Measurements from ENCODE around the gene ABCE1.
"Not testable (repeated sequence)": the region's sequence is repeated elsewhere in the genome, so short reads cannot be mapped to it uniquely, and the experiment has no call there.

The ABCE1 gene

DNA sequence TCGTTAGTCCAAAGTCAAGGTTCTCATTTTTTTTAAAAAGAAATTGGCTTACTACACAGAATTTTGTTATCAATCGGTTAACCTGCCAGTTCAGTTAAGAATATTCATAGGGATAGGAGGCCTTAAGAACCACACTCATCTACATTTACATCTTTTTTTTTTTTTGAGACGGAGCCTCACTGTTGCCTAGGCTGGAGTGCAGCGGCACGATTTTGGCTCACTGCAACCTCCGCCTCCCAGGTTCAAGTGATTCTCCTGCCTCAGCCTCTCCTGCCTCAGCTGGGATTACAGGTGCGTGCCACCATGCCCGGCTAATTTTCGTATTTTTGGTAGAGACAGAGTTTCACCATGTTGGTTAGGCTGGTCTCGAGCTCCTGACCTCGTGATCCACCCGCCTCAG is 33.7 kb downstream of the ABCE1 start:
- H3K4me3 ChIP-seq (ENCODE audit: low read depth, low read length) = no peak overlapping the region
- no peak for TF ChIP-seq CTCF (IDR thresholded peaks at IDR 0.05; ENCODE audit: low read depth, low read length)

DNA sequence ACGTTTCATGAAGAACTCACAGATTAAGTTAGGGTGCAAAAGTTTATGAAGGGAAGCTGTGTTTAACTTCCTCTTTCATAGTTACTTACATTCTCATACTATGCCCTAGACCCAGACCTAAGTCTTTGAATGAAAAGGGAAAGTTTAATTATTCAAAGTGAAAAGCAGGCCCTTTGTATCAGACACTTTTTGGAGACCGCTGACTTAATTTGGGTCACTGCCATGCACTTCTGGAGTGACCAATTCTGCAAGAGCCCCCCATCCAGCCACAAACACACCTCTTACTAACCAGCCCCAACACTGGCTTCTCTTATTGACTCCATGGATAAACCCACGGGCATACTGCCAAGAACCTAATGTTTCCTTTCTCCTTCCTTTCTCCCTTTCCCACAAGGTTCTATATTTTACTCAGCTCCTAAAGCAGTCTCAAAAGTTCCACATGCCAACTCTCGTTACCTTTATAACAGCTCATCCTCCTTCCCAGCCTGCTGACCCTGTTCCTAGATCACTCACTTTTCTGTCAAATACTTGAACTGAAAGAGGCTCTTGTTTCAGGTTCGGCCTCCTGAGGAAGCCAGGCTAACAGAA is 34.5 kb downstream of the ABCE1 start:
- H3K4me3 ChIP-seq (ENCODE audit: low read depth, low read length) = no peak overlapping the region
- no peak for TF ChIP-seq CTCF (IDR thresholded peaks at IDR 0.05; ENCODE audit: low read depth, low read length)

GRCh38 chr4:145136219-145136618 is 38.1 kb downstream of the ABCE1 start:
- not testable (repeated sequence) for H3K4me3 ChIP-seq (ENCODE audit: low read depth, low read length)

DNA sequence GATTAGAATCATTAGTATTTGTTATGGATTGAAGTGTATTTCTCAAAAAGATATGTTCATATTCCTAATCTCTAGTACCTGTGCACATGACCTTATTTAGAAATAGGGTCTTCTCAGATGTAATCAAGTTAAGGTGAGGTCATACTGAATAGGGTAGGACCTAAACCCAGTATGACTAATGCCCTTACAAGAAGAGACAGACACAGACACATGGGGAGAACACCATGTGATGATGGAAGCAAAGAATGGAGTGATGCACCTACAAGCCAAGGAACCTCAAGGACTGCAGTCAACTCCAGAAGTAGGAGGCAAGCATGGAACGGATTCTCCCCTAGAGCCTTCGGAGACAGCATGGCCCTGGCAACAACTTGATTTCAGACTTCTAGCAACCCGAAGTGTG is 50.9 kb downstream of the ABCE1 start:
- TF ChIP-seq CTCF (IDR thresholded peaks at IDR 0.05; ENCODE audit: low read depth, low read length) = no peak
- no peak overlapping the region for H3K4me3 ChIP-seq (ENCODE audit: low read depth, low read length)

DNA sequence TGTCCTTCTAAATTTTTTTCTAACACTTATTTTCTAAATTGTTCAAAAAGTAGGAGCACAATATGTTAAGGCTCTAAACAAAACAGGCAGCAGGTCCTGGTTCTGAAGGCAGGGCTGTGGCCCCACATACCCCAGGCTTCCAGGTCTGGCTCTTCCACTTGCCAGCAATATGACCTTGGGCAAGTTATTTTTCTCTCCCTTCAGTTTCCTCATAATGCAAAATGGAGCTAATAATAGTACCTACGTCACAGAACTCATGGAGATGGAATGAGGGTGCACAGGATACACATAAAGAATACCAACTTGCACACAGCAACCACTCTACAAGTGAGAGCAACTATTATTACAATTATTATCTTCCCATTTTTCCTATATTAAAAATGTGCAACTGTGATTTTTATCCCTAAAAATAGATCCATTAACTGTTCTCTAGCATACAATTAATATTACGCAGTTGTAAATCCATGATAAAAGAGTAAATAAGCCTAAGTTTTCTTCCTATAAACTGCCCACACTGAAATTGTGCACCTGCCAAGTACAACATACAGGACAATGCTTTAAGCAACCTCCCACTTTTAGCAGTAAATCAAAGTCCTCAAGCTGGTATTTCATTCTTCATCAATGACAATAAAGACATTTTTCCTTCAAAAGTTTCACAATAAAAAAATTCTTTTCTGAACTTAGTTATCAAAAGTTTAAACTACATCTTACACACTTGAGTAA is 55.2 kb downstream of the ABCE1 start:
- H3K4me3 ChIP-seq (ENCODE audit: low read depth, low read length) = no peak overlapping the region
- no peak for TF ChIP-seq CTCF (IDR thresholded peaks at IDR 0.05; ENCODE audit: low read depth, low read length)

- no peak overlapping the region for H3K4me3 ChIP-seq (ENCODE audit: low read depth, low read length)
- TF ChIP-seq CTCF (IDR thresholded peaks at IDR 0.05; ENCODE audit: low read depth, low read length) = no peak
Observed at GRCh38 chr4:145153904-145154298, 55.8 kb downstream of the ABCE1 start.

DNA sequence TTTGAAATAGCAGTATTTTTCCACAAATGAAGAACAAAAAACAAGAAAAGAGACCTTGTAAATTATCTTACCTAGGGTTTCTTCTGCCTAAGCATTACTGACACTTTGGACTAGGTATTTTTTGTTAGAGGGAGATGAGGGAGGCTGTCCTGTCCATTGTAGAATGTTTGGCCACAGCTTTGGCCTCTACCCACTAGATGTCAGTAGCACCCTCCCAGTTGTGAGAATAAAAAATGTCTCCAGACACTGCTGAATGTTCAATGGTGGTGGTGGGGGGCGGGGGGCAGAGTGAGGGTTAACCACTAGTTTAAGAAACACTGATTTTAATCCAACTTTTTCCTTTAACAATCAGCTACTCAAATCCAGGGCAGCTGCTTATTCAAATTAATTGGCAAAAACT is 56.5 kb downstream of the ABCE1 start:
- no peak overlapping the region for H3K4me3 ChIP-seq (ENCODE audit: low read depth, low read length)
- peak; percentile 37 for TF ChIP-seq CTCF (IDR thresholded peaks at IDR 0.05; ENCODE audit: low read depth, low read length)

Data from WI38 (cell line).